ENCODE results near the gene SERINC4.
"Not testable (repeated sequence)": the region's sequence is repeated elsewhere in the genome, so short reads cannot be mapped to it uniquely, and the experiment has no call there.

SERINC4 gene

GRCh38 chr15:43799945-43800285, at the start of gene SERINC4:
Gene SERINC4 (minus strand): TSS chr15:43800220. CDS start chr15:43799986, 234 bp downstream.
- H3K4me3 ChIP-seq (replicated peaks; ENCODE audit: low read depth, low read length) = peak within 1 kb of the TSS; percentile 99
- DNase-seq (ENCODE audit: low read depth) = no peak
- TF ChIP-seq CTCF (IDR thresholded peaks at IDR 0.05; ENCODE audit: low read length, missing control alignments) = no peak

GRCh38 chr15:43845421-43845820, 45.4 kb upstream of the SERINC4 start:
- no peak for TF ChIP-seq CTCF (IDR thresholded peaks at IDR 0.05; ENCODE audit: low read length, missing control alignments)
- no peak overlapping the region for H3K4me3 ChIP-seq (replicated peaks; ENCODE audit: low read depth, low read length)
- DNase-seq (ENCODE audit: low read depth) = no peak

- not testable (repeated sequence) for DNase-seq (ENCODE audit: low read depth); H3K4me3 ChIP-seq (replicated peaks; ENCODE audit: low read depth, low read length)
These were observed 32.5 kb upstream of the SERINC4 start for GRCh38 chr15:43832485-43832884.

GRCh38 chr15:43831519-43832052, 31.6 kb upstream of the SERINC4 start:
- not testable (repeated sequence) for H3K4me3 ChIP-seq (replicated peaks; ENCODE audit: low read depth, low read length); DNase-seq (ENCODE audit: low read depth)

- not testable (repeated sequence) for H3K4me3 ChIP-seq (replicated peaks; ENCODE audit: low read depth, low read length); DNase-seq (ENCODE audit: low read depth)
These were observed 30.8 kb upstream of the SERINC4 start for GRCh38 chr15:43830691-43831275.

GRCh38 chr15:43829951-43830540, 30.0 kb upstream of the SERINC4 start:
- H3K4me3 ChIP-seq (replicated peaks; ENCODE audit: low read depth, low read length); DNase-seq (ENCODE audit: low read depth): not testable (repeated sequence)

GRCh38 chr15:43828061-43828657, 28.1 kb upstream of the SERINC4 start:
- H3K4me3 ChIP-seq (replicated peaks; ENCODE audit: low read depth, low read length) = peak overlapping the region; percentile 69
- TF ChIP-seq CTCF (IDR thresholded peaks at IDR 0.05; ENCODE audit: low read length, missing control alignments) = no peak
- peak; percentile 10 for DNase-seq (ENCODE audit: low read depth)

GRCh38 chr15:43826508-43827341, 26.7 kb upstream of the SERINC4 start, which contains the start of gene WDR76:
Gene WDR76 (plus strand): TSS chr15:43827002. CDS start chr15:43827033, 31 bp downstream.
- DNase-seq (ENCODE audit: low read depth) = peak; percentile 77
- peak within 1 kb of the TSS; percentile 69 for H3K4me3 ChIP-seq (replicated peaks; ENCODE audit: low read depth, low read length)
- TF ChIP-seq CTCF (IDR thresholded peaks at IDR 0.05; ENCODE audit: low read length, missing control alignments) = no peak

Data from fibroblast of pulmonary artery (primary cell).